HCT116 (cell line): ENCODE measurements around the gene CACNA2D3. TPM values are rescaled to one million over a fixed set of nuclear protein-coding genes. Genes with fewer than 3 reads are reported as not detected.
A peak's percentile ranks its signal among the peaks of the same experiment; 100 is the strongest.

Experiments used
- ATAC-seq: fragments of 200-7000 bp; cut with Tn5 transposase; 2 replicates; pipeline ENCODE4 v1.9.1; 2020; ENCODE audit warnings: mild to moderate bottlenecking, moderate library complexity
- BruUV-seq: library from RNA; stranded (reverse); fragments of 400-500 nt; replicated peaks from 2 replicates; lab custom pipeline; 2021; lab: Mats Ljungman, UMichigan
- CTCF ChIA-PET: fragments of 300-600 bp; sonication (Branson Sonifier 250); formaldehyde crosslinking; loops from one replicate; lab custom pipeline; 2021; ENCODE audit warnings: antibody characterized with exemption; lab: Charles Lee
- POLR2A ChIA-PET: fragments of 300-600, 350-600 bp; sonication (Branson Sonifier 250); formaldehyde crosslinking; loops from one replicate; lab custom pipeline; 2021; ENCODE audit warnings: antibody characterized with exemption; lab: Charles Lee
- RAD21 ChIA-PET, 2 experiments: fragments of 300-600 bp; sonication (Branson Sonifier 250); formaldehyde crosslinking; loops; one replicate each; lab custom pipeline; 2023; ENCODE audit warnings: low total read pairs in 2 of 2; ENCODE audit not compliant: uncharacterized antibody in 2 of 2, unreplicated experiment in 2 of 2, low non-redundant PET in 1 of 2; lab: Charles Lee
- DNase-seq: peaks from one replicate; pipeline ENCODE4 v3.0.0-alpha.2; 2010; ENCODE audit warnings: low read depth, low spot score
- H2AFZ ChIP-seq: fragments of 200-600 bp; shearing (Covaris generic), sonication (generic); 2 replicates; pipeline ENCODE4 v1.6.1; 2017; ENCODE audit warnings: low read depth, mixed run types, mixed read lengths, antibody characterized with exemption, low read length; ENCODE audit not compliant: poor library complexity, severe bottlenecking
- H3K27ac ChIP-seq: 2 replicates; pipeline ENCODE4 v1.5.1; 2012; ENCODE audit warnings: low read depth, low read length
- H3K27me3 ChIP-seq: fragments of 200-600 bp; sonication (generic); 2 replicates; pipeline ENCODE4 v1.6.1; 2016; ENCODE audit warnings: mixed run types, low read length, mixed read lengths; ENCODE audit not compliant: insufficient read depth
- H3K36me3 ChIP-seq, 2 experiments: fragments of 200-500 bp in 1 of 2; fragments of 200-600 bp in 1 of 2; sonication (Bioruptor generic) in 1 of 2; sonication (generic) in 1 of 2; 2 replicates each; pipeline versions ENCODE4 v1.5.1 to v1.6.1; 2014 to 2016; ENCODE audit warnings: low read length in 2 of 2, inconsistent platforms in 1 of 2, mixed read lengths in 1 of 2, mixed run types in 1 of 2; ENCODE audit not compliant: insufficient read depth in 2 of 2, control insufficient read depth in 1 of 2
- H3K4me1 ChIP-seq, 2 experiments: fragments of 200-600 bp in 1 of 2; sonication (generic) in 1 of 2; 2 replicates each; pipeline versions ENCODE4 v1.5.1 to v1.6.1; 2012 to 2017; ENCODE audit warnings: low read length in 2 of 2, inconsistent platforms in 1 of 2, mild to moderate bottlenecking in 1 of 2, mixed read lengths in 1 of 2, mixed run types in 1 of 2, moderate library complexity in 1 of 2; ENCODE audit not compliant: insufficient read depth in 2 of 2, control insufficient read depth in 1 of 2
- H3K4me2 ChIP-seq: fragments of 200-600 bp; sonication (generic); 2 replicates; pipeline ENCODE4 v1.6.1; 2017; ENCODE audit warnings: mixed run types, low read length, mixed read lengths
- H3K4me3 ChIP-seq, 2 experiments: fragments of 200-600 bp in 1 of 2; sonication (generic) in 1 of 2; replicated peaks in 1 of 2; 2 replicates each; pipeline ENCODE4 v1.5.1; 2011 to 2016; ENCODE audit warnings: low read length in 2 of 2, control low read depth in 1 of 2, low read depth in 1 of 2, mild to moderate bottlenecking in 1 of 2, mixed read lengths in 1 of 2, mixed run types in 1 of 2
- H3K79me2 ChIP-seq: fragments of 200-600 bp; sonication (generic); 2 replicates; pipeline ENCODE4 v1.6.1; 2017; ENCODE audit warnings: mild to moderate bottlenecking, mixed run types, low read length, moderate library complexity, mixed read lengths; ENCODE audit not compliant: insufficient read depth
- H3K9ac ChIP-seq: fragments of 200-600 bp; sonication (generic); 2 replicates; pipeline ENCODE4 v1.6.1; 2016; ENCODE audit warnings: low read length, mixed read lengths
- H3K9me2 ChIP-seq: fragments of 200-600 bp; sonication (generic), shearing (Covaris generic); 2 replicates; pipeline ENCODE4 v1.6.1; 2017; ENCODE audit warnings: mixed run types, mild to moderate bottlenecking, moderate library complexity; ENCODE audit not compliant: insufficient read depth
- H3K9me3 ChIP-seq, 2 experiments: fragments of 200-500 bp in 1 of 2; fragments of 200-600 bp in 1 of 2; sonication (Bioruptor generic) in 1 of 2; sonication (generic) in 1 of 2; 2 replicates each; pipeline ENCODE4 v1.6.1; 2014 to 2017; ENCODE audit warnings: low read length in 2 of 2, mixed read lengths in 2 of 2, inconsistent platforms in 1 of 2, low read depth in 1 of 2, mild to moderate bottlenecking in 1 of 2, mixed run types in 1 of 2, moderate library complexity in 1 of 2; ENCODE audit not compliant: control insufficient read depth in 1 of 2, insufficient read depth in 1 of 2
- H4K20me1 ChIP-seq: fragments of 200-600 bp; sonication (generic), shearing (Covaris generic); 2 replicates; pipeline ENCODE4 v1.6.1; 2017; ENCODE audit warnings: mixed run types, mild to moderate bottlenecking, moderate library complexity; ENCODE audit not compliant: insufficient read depth
- CBX3 ChIP-seq: IDR thresholded peaks from 2 replicates; pipeline ENCODE4 v1.6.1; 2012; ENCODE audit warnings: low read depth
- CEBPB ChIP-seq: IDR thresholded peaks from 2 replicates; pipeline ENCODE4 v1.6.1; 2012; ENCODE audit warnings: low read depth
- CTCF ChIP-seq, 3 experiments: fragments of 200-600 bp in 1 of 3; sonication (generic) in 1 of 3; IDR thresholded peaks in 2 of 3; conservative IDR thresholded peaks in 1 of 3; 2 replicates each; pipeline ENCODE4 v1.5.1; 2012 to 2017; ENCODE audit warnings: low read depth in 2 of 3, low read length in 2 of 3, antibody characterized with exemption in 1 of 3, borderline replicate concordance in 1 of 3, control low read depth in 1 of 3, mild to moderate bottlenecking in 1 of 3, mixed read lengths in 1 of 3, mixed run types in 1 of 3, moderate library complexity in 1 of 3; ENCODE audit not compliant: insufficient read depth in 1 of 3
- EGR1 ChIP-seq: IDR thresholded peaks from 2 replicates; pipeline ENCODE4 v1.6.1; 2012; ENCODE audit warnings: low read depth
- ELF1 ChIP-seq: IDR thresholded peaks from 2 replicates; pipeline ENCODE4 v1.6.1; 2012; ENCODE audit warnings: low read depth, borderline replicate concordance
- EZH2 ChIP-seq: fragments of 200-600 bp; sonication (generic); IDR thresholded peaks from 2 replicates; pipeline ENCODE4 v1.6.1; 2017; ENCODE audit warnings: antibody characterized with exemption, mixed run types
- EZH2phosphoT487 ChIP-seq: fragments of 200-600 bp; IDR thresholded peaks from 2 replicates; pipeline ENCODE4 v1.6.1; 2018; ENCODE audit warnings: antibody characterized with exemption, borderline replicate concordance
- FOSL1 ChIP-seq: IDR thresholded peaks from 2 replicates; pipeline ENCODE4 v1.6.1; 2012; ENCODE audit warnings: low read depth
- JUND ChIP-seq: IDR thresholded peaks from 2 replicates; pipeline ENCODE4 v1.6.1; 2012
- POLR2A ChIP-seq: IDR thresholded peaks from 2 replicates; pipeline ENCODE4 v1.7.0; 2011; ENCODE audit warnings: borderline replicate concordance; ENCODE audit not compliant: insufficient read depth, insufficient read length; ENCODE audit errors: extremely low read depth
- POLR2AphosphoS5 ChIP-seq: IDR thresholded peaks from 2 replicates; pipeline ENCODE4 v1.6.1; 2011; ENCODE audit warnings: mild to moderate bottlenecking, low read depth, low read length, moderate library complexity
- RAD21 ChIP-seq: IDR thresholded peaks from 2 replicates; pipeline ENCODE4 v1.6.1; 2012; ENCODE audit warnings: low read depth, mild to moderate bottlenecking
- SRF ChIP-seq: IDR thresholded peaks from 2 replicates; pipeline ENCODE4 v1.6.1; 2012; ENCODE audit warnings: low read depth
- TCF7L2 ChIP-seq: IDR thresholded peaks from 2 replicates; pipeline ENCODE4 v1.7.0; 2011; ENCODE audit warnings: borderline replicate concordance, inconsistent platforms; ENCODE audit not compliant: insufficient read depth, insufficient read length; ENCODE audit errors: extremely low read depth
- ZBTB33 ChIP-seq: IDR thresholded peaks from 2 replicates; pipeline ENCODE4 v1.6.1; 2011; ENCODE audit warnings: mild to moderate bottlenecking, low read length, moderate library complexity; ENCODE audit not compliant: insufficient replicate concordance; ENCODE audit errors: extremely low read depth
- intact Hi-C: fragments of 100-400 bp; cut with micrococcal nuclease; formaldehyde crosslinking; loops from 2 replicates; pipeline ENCODE4 v1.10.0; 2022
- total RNA-seq: library from RNA; stranded (reverse); gene quantifications from one replicate; pipeline ENCODE4 v1.2.1, GENCODE V29; 2021; ENCODE audit not compliant: unreplicated experiment

CACNA2D3 gene
- total RNA-seq, 1 experiment from 2014 or later, result 0.20 TPM

GRCh38 chr3:54294214-54294613 is 171.9 kb downstream of the CACNA2D3 start:
- H3K9me2 ChIP-seq, result no peaks in the 10 kb centered on the region
- H4K20me1 ChIP-seq, result no peaks in the 10 kb centered on the region
- H3K36me3 ChIP-seq, result no peaks in the 10 kb centered on the region
- RAD21 ChIA-PET, result no interaction called here
- DNase-seq, result no peak
- no peak overlapping the region for H3K4me3 ChIP-seq
- H3K27me3 ChIP-seq, result peaks cover 33% of the 10 kb centered on the region
- intact Hi-C loops, result loop anchor here (1.0 to 5.0 kb wide), 2 partner anchors 148 to 352 kb away; no protein-coding TSS in a partner anchor
- no peaks in the 10 kb centered on the region for H3K9me3 ChIP-seq
- no TSS peak for BruUV-seq
- H2AFZ ChIP-seq, result no peak overlapping the region
- H3K4me2 ChIP-seq, result no peak overlapping the region
- H3K79me2 ChIP-seq, result no peaks in the 10 kb centered on the region
- CTCF ChIA-PET, result interaction anchor here (1.3 to 1.7 kb wide), 3 partner anchors 147 to 355 kb away, joined by 3 to 9 read pairs (median 5); no protein-coding TSS in a partner anchor
- ATAC-seq, result no peak
- TF ChIP-seq FOSL1, result no peak
- TF ChIP-seq CTCF (IDR thresholded peaks at IDR 0.05 in 2 of 3, conservative IDR thresholded peaks at IDR 0.05 in 1 of 3; ENCODE audit: borderline replicate concordance in 1 of 3, insufficient read depth in 1 of 3, low read depth in 2 of 3, low read length in 2 of 3), result peak in 1 of 3 experiments; percentile 32; a peak in 1 of 6 replicates
- TF ChIP-seq, all 23 proteins: peak for 1
- Histone ChIP-seq H3K27ac (no peak overlapping the region), H3K4me1 (no peaks in the 10 kb centered on the region), H3K9ac (no peak overlapping the region)
- POLR2A ChIA-PET, result no interaction called here

- no peaks in the 10 kb centered on the region for H3K36me3 ChIP-seq
- H3K9ac ChIP-seq, result no peak overlapping the region
- no TSS peak for BruUV-seq
- H2AFZ ChIP-seq, result no peak overlapping the region
- H3K9me2 ChIP-seq, result no peaks in the 10 kb centered on the region
- ATAC-seq (no peak), DNase-seq (no peak)
- CTCF ChIA-PET, result no interaction called here
- no peak overlapping the region for H3K4me2 ChIP-seq
- intact Hi-C loops, result no loop called here
- peaks cover 42% of the 10 kb centered on the region for H3K27me3 ChIP-seq
- RAD21 ChIA-PET, result no interaction called here
- no peak overlapping the region for H3K27ac ChIP-seq
- H4K20me1 ChIP-seq, result no peaks in the 10 kb centered on the region
- H3K9me3 ChIP-seq, result no peaks in the 10 kb centered on the region
- no peak overlapping the region for H3K4me3 ChIP-seq
- H3K4me1 ChIP-seq, result no peaks in the 10 kb centered on the region
- POLR2A ChIA-PET, result no interaction called here
- H3K79me2 ChIP-seq, result no peaks in the 10 kb centered on the region
- TF ChIP-seq JUND (no peak), EGR1 (no peak), ZBTB33 (no peak), CBX3 (no peak), POLR2AphosphoS5 (no peak), ELF1 (no peak), EZH2 (no peak), RAD21 (no peak), TCF7L2 (no peak), CEBPB (no peak), CTCF (IDR thresholded peaks at IDR 0.05 in 2 of 3, conservative IDR thresholded peaks at IDR 0.05 in 1 of 3; ENCODE audit: borderline replicate concordance in 1 of 3, insufficient read depth in 1 of 3, low read depth in 2 of 3, low read length in 2 of 3) (no peak), EZH2phosphoT487 (no peak), SRF (no peak), POLR2A (no peak)
These were observed 174.2 kb downstream of the CACNA2D3 start for GRCh38 chr3:54296531-54296930.
